Left ventricle myocardium inferior (tissue), 1 donor: ENCODE results near the gene NDST1. TPM values are rescaled to one million over a fixed set of nuclear protein-coding genes. Genes with fewer than 3 reads are reported as not detected.
A peak's percentile ranks its signal among the peaks of the same experiment; 100 is the strongest.

Experiments
- DNase-seq: peaks from one replicate; pipeline ENCODE4 v3.0.0-alpha.2; 2020
- H3K27ac ChIP-seq: fragments of 200-600 bp; replicated peaks from 2 replicates; pipeline ENCODE4 v1.8.0; 2021
- H3K27me3 ChIP-seq: fragments of 200-600 bp; 2 replicates; pipeline ENCODE4 v1.8.0; 2021; ENCODE audit warnings: low read depth
- H3K36me3 ChIP-seq: fragments of 200-600 bp; 2 replicates; pipeline ENCODE4 v1.8.0; 2021
- H3K4me1 ChIP-seq: fragments of 200-600 bp; 2 replicates; pipeline ENCODE4 v1.8.0; 2021
- H3K4me3 ChIP-seq: fragments of 200-600 bp; 2 replicates; pipeline ENCODE4 v1.8.0; 2021; ENCODE audit warnings: mild to moderate bottlenecking, moderate library complexity
- H3K9me3 ChIP-seq: fragments of 200-600 bp; replicated peaks from 2 replicates; pipeline ENCODE4 v1.8.0; 2021
- intact Hi-C: fragments of 100-400 bp; cut with micrococcal nuclease; formaldehyde crosslinking; loops from one replicate; pipeline ENCODE4 v1.11.0; 2022
- total RNA-seq: library from RNA; stranded (reverse); fragmentation: NEBNext Ultra II Directional; extraction: Animal tissue kit (Norgen Biotek cat#: 25700); gene quantifications from one replicate; pipeline ENCODE4 v1.2.1, GENCODE V29; 2021
- TF ChIP-seq, protein P1 (sequence below): fragments of 200-600 bp; IDR thresholded peaks from 2 replicates; pipeline ENCODE4 v1.8.0; 2021; ENCODE audit warnings: antibody characterized with exemption, mild to moderate bottlenecking, borderline replicate concordance
- donor health status: DM: no; HTN: yes; CAD: no; lungs with severe emphysema.

The NDST1 gene
- total RNA-seq, 1 donor from 2014 or later = 58.9 TPM

DNA sequence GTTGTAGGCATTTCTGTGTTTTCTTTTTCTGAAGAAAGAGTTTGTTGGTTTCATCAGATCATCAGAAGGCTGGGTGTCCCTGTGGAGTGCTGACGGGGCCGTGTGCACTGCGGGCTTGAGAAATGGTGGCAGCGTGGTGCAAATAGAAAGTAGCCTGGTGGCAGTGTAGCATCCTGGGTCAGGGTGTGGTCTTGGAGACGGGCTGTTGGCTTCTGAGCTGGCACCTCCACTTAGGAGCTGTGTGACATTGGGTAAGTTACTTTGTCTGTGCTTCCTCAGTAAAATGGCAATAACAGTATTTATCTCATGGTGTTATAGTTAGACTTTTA lies 10.0 kb upstream of the NDST1 start:
- Histone ChIP-seq H3K9me3 (no peaks in the 10 kb centered on the region), H3K36me3 (no peaks in the 10 kb centered on the region), H3K27ac (peak overlapping the region; percentile 90), H3K27me3 (no peaks in the 10 kb centered on the region), H3K4me3 (no peak overlapping the region), H3K4me1 (peaks cover 79% of the 10 kb centered on the region)
- no peak for DNase-seq
- intact Hi-C loops = no loop called here
- TF ChIP-seq, protein P1, sequence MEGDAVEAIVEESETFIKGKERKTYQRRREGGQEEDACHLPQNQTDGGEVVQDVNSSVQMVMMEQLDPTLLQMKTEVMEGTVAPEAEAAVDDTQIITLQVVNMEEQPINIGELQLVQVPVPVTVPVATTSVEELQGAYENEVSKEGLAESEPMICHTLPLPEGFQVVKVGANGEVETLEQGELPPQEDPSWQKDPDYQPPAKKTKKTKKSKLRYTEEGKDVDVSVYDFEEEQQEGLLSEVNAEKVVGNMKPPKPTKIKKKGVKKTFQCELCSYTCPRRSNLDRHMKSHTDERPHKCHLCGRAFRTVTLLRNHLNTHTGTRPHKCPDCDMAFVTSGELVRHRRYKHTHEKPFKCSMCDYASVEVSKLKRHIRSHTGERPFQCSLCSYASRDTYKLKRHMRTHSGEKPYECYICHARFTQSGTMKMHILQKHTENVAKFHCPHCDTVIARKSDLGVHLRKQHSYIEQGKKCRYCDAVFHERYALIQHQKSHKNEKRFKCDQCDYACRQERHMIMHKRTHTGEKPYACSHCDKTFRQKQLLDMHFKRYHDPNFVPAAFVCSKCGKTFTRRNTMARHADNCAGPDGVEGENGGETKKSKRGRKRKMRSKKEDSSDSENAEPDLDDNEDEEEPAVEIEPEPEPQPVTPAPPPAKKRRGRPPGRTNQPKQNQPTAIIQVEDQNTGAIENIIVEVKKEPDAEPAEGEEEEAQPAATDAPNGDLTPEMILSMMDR = no peak

DNA sequence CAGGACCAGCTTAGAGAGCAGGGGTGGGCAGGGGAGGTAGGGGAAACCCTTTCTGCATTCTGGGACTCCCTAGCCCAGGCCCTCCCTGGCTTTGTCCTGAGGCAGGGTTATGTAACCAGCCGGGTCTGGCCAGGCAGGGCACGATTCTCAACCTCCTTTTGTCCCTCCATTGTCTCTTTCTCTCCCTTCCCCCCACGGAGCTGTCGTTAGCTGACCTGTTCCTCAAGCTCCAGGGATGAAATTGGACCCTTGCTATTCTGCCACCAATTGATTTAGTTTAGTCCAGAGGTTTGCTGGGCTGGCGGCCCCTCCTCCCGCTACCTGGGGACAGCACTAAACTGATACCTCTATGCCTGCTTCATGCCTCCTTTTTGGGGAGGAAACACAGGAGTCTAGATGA lies 9.4 kb upstream of the NDST1 start:
- Histone ChIP-seq H3K27ac (peak overlapping the region; percentile 90), H3K9me3 (no peaks in the 10 kb centered on the region), H3K27me3 (no peaks in the 10 kb centered on the region), H3K4me1 (peaks cover 79% of the 10 kb centered on the region), H3K4me3 (no peak overlapping the region), H3K36me3 (no peaks in the 10 kb centered on the region)
- TF ChIP-seq, protein P1 = no peak
- no peak for DNase-seq
- intact Hi-C loops = no loop called here

DNA sequence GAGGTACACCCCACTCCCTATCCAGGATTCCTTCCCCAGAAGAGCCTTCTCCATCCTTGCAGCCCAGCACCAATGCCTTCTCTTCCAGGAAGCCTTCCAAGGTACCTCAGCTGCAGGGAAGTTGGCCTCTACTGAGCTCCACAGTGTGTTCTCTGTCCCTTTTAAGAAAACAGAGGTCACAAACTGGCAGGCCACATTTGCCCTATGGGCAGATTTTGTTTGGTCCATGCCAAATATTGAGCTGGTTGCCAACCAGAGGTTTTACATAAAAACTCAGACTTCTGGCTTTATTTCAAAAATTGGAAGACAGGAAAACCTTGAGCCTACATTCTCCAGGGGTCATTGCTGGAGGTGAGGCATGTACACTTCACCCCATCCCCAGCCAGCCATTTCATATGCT lies 9.0 kb upstream of the NDST1 start:
- Histone ChIP-seq H3K27ac (peak overlapping the region; percentile 90), H3K4me1 (peaks cover 80% of the 10 kb centered on the region), H3K9me3 (no peaks in the 10 kb centered on the region), H3K27me3 (no peaks in the 10 kb centered on the region), H3K36me3 (no peaks in the 10 kb centered on the region), H3K4me3 (no peak overlapping the region)
- TF ChIP-seq, protein P1 = no peak
- DNase-seq = no peak
- intact Hi-C loops = no loop called here

DNA sequence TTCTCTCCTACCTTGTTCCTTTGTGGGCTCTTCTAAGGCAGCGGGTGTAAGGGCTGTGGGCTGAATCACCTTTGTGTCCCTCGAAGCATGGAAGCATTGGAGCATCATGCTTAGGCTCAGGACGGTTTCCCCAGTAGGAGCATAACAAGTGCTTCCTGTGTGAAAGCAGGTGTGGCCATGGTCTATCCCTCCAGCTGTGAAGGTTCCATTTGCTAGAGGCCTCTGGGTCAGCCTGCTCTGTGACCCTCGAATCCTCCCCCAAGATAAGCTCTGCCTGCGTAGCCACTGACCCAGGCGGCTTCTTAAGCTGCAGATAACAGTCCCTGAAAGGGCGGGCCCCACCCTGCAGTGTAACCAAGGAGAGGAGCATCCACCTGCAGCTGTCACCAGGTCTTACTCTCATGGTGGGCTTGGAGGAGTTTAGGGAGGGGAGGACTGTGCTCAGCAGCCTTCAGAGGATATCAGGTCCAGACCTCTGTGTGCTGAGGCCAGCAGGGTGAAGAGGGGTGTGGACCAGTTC lies 8.4 kb upstream of the NDST1 start:
- TF ChIP-seq, protein P1 = no peak

DNA sequence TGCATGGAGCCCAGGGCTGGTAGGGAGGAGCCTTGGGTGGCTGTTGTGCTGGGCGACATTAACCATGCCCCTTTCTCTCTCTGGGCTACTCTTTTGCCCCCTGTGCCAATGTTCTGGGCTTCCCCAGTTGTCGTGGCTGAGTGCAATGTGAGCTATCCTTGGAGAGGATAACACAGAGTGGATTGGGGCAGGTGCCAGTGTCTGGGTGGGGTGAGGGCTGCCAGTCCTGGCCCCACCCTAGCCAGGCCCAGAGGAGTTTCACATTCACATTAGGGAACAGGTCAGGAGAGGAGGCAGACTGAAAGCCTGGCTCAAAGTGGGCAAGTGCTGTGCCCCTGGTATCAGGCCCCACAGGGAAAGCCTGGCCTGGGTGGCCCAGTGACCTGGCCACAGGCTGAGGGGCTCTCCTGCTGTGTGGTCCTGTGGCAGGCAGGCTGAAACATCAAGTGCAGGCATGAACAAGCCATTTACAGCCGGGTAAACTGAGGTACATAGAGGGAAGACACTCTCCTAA lies 7.5 kb upstream of the NDST1 start:
- no peaks in the 10 kb centered on the region for H3K36me3 ChIP-seq
- intact Hi-C loops = no loop called here
- H3K27ac ChIP-seq = peak overlapping the region; percentile 90
- peak; percentile 75 for DNase-seq
- TF ChIP-seq, protein P1 = no peak
- no peaks in the 10 kb centered on the region for H3K27me3 ChIP-seq
- no peak overlapping the region for H3K4me3 ChIP-seq
- no peaks in the 10 kb centered on the region for H3K9me3 ChIP-seq
- peaks cover 95% of the 10 kb centered on the region for H3K4me1 ChIP-seq

More for the DNA sequence above, 8.4 kb upstream of the NDST1 start:
- Histone ChIP-seq H3K4me3 (no peak overlapping the region), H3K9me3 (no peaks in the 10 kb centered on the region), H3K27me3 (no peaks in the 10 kb centered on the region), H3K4me1 (peaks cover 86% of the 10 kb centered on the region), H3K36me3 (no peaks in the 10 kb centered on the region), H3K27ac (peak overlapping the region; percentile 90)
- intact Hi-C loops = no loop called here
- DNase-seq = no peak

DNA sequence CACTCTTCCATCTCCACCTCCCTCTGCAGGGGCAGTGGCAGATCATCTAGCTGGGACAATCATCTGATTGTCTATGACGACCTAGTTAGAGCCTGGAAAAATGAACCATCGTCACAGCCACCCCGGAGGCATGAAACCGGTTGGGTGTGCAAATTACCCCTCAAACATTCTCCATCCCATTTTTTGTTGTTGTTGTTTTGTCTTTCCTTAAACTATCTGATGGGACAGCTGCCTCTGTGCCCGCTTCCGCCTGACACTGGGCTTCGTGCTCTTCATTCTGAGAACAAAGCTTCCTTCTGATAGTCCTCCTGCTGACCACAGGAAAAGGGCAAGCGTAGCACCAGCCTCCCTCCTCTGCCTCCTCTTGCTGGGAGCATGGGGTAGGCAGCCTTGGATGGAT lies 7.0 kb upstream of the NDST1 start:
- TF ChIP-seq, protein P1 = no peak
- H3K27ac ChIP-seq = peak overlapping the region; percentile 90

More for the DNA sequence above, 7.0 kb upstream of the NDST1 start:
- peaks cover 100% of the 10 kb centered on the region for H3K4me1 ChIP-seq
- no peak for DNase-seq
- intact Hi-C loops = no loop called here
- H3K9me3 ChIP-seq = no peaks in the 10 kb centered on the region
- no peaks in the 10 kb centered on the region for H3K36me3 ChIP-seq
- no peaks in the 10 kb centered on the region for H3K27me3 ChIP-seq
- no peak overlapping the region for H3K4me3 ChIP-seq
